GM12878 (cell line): ENCODE data around the gene PDGFB. TPM values are rescaled to one million over a fixed set of nuclear protein-coding genes. Genes with fewer than 3 reads are reported as not detected.

Experiments used
- ATAC-seq: fragments of 200-7000 bp; cut with Tn5 transposase; 3 replicates; pipeline ENCODE4 v1.9.1; 2020; ENCODE audit warnings: mild to moderate bottlenecking, moderate library complexity
- BruUV-seq: library from RNA; stranded (reverse); fragments of 400-500 nt; replicated peaks from 2 replicates; lab custom pipeline; 2021; lab: Mats Ljungman, UMichigan
- CTCF ChIA-PET: fragments of 300-600 bp; sonication (Branson Sonifier 250); formaldehyde crosslinking; extraction: SDS; loops from one replicate; lab custom pipeline; 2021; ENCODE audit warnings: inconsistent platforms; lab: Yijun Ruan, JAX
- POLR2A ChIA-PET: fragments of 350-600 bp; formaldehyde crosslinking; extraction: SDS; loops from one replicate; lab custom pipeline; 2021; ENCODE audit warnings: inconsistent platforms; lab: Charles Lee
- RAD21 ChIA-PET: fragments of 300-600 bp; sonication (Branson Sonifier 250); formaldehyde crosslinking; loops from one replicate; lab custom pipeline; 2023; ENCODE audit warnings: antibody characterized with exemption; ENCODE audit not compliant: unreplicated experiment; lab: Charles Lee
- SMC1A ChIA-PET: fragments of 300-600 bp; sonication (Branson Sonifier 250); formaldehyde crosslinking; loops from one replicate; lab custom pipeline; 2023; ENCODE audit not compliant: unreplicated experiment, uncharacterized antibody; lab: Charles Lee
- DNase-seq: peaks from one replicate; pipeline ENCODE4 v3.0.0-alpha.2; 2011; ENCODE audit warnings: low read depth, low spot score
- FAIRE-seq: peaks from 3 replicates; lab custom pipeline; 2011; peaks lifted over from hg19 to GRCh38; lab: Jason Lieb, UNC
- H2AFZ ChIP-seq: 2 replicates; pipeline ENCODE4 v1.6.0; 2011; ENCODE audit warnings: low read depth, low read length, control low read depth; ENCODE audit not compliant: control insufficient read depth
- H3K27ac ChIP-seq: 2 replicates; pipeline ENCODE4 v1.5.1; 2011; ENCODE audit warnings: control low read depth; ENCODE audit not compliant: control insufficient read depth, insufficient read depth
- H3K27me3 ChIP-seq, 2 experiments: replicated peaks in 1 of 2; 2 replicates each; pipeline versions ENCODE4 v1.6.0 to v1.6.1; 2011; ENCODE audit warnings: low read length in 1 of 2; ENCODE audit not compliant: control insufficient read depth in 2 of 2, insufficient read depth in 2 of 2
- H3K36me3 ChIP-seq, 2 experiments: 2 replicates each; pipeline ENCODE4 v1.5.1; 2011; ENCODE audit warnings: low read length in 1 of 2; ENCODE audit not compliant: control insufficient read depth in 2 of 2, insufficient read depth in 2 of 2
- H3K4me1 ChIP-seq: 2 replicates; pipeline ENCODE4 v1.6.1; 2011; ENCODE audit warnings: mild to moderate bottlenecking, low read length, moderate library complexity, mixed read lengths; ENCODE audit not compliant: control insufficient read depth, insufficient read depth
- H3K4me2 ChIP-seq: 2 replicates; pipeline ENCODE4 v1.6.0; 2011; ENCODE audit warnings: control low read depth; ENCODE audit not compliant: control insufficient read depth, insufficient read depth
- H3K4me3 ChIP-seq: fragments of 200-600 bp; sonication (generic); 2 replicates; pipeline ENCODE4 v1.5.1; 2016
- H3K79me2 ChIP-seq: 2 replicates; pipeline ENCODE4 v1.6.0; 2011; ENCODE audit warnings: low read length; ENCODE audit not compliant: control insufficient read depth, insufficient read depth
- H3K9ac ChIP-seq: 2 replicates; pipeline ENCODE4 v1.8.0; 2011; ENCODE audit warnings: low read length, control low read depth, mixed read lengths; ENCODE audit not compliant: control insufficient read depth, insufficient read depth
- H3K9me3 ChIP-seq: replicated peaks from 3 replicates; pipeline ENCODE4 v1.5.1; 2011; ENCODE audit warnings: mild to moderate bottlenecking, low read length; ENCODE audit not compliant: control insufficient read depth, insufficient read depth
- H4K20me1 ChIP-seq: 2 replicates; pipeline ENCODE4 v1.6.0; 2011; ENCODE audit not compliant: control insufficient read depth, insufficient read depth
- CREB1 ChIP-seq: IDR thresholded peaks from 2 replicates; pipeline ENCODE4 v1.6.1; 2012; ENCODE audit warnings: low read depth, mild to moderate bottlenecking, inconsistent platforms
- CTCF ChIP-seq, 3 experiments: IDR thresholded peaks in 2 of 3; conservative IDR thresholded peaks in 1 of 3; 2 replicates each; pipeline ENCODE4 v1.5.1; 2011; ENCODE audit warnings: low read depth in 3 of 3, low read length in 3 of 3, mild to moderate bottlenecking in 3 of 3, control low read depth in 2 of 3, moderate library complexity in 2 of 3, inconsistent platforms in 1 of 3, mixed read lengths in 1 of 3; ENCODE audit not compliant: control insufficient read depth in 2 of 3, insufficient read depth in 1 of 3; ENCODE audit errors: extremely low read depth in 1 of 3
- EGR1 ChIP-seq, 2 experiments: IDR thresholded peaks; 1 replicate in 1 of 2; 2 replicates in 1 of 2; pipeline ENCODE4 v1.6.1; 2011 to 2012; ENCODE audit warnings: low read depth in 2 of 2, low read length in 2 of 2, borderline replicate concordance in 1 of 2, mild to moderate bottlenecking in 1 of 2, moderate library complexity in 1 of 2
- HCFC1 ChIP-seq: fragments of 150-350 bp; IDR thresholded peaks from 2 replicates; pipeline ENCODE4 v1.6.1; 2014; ENCODE audit warnings: low read length
- POU2F2 ChIP-seq: IDR thresholded peaks from 3 replicates; pipeline ENCODE4 v1.6.1; 2011; ENCODE audit warnings: low read depth, mild to moderate bottlenecking, low read length, borderline replicate concordance
- RAD21 ChIP-seq: IDR thresholded peaks from 2 replicates; pipeline ENCODE4 v1.6.1; 2011; ENCODE audit warnings: mild to moderate bottlenecking, low read depth, low read length, moderate library complexity; ENCODE audit not compliant: insufficient read depth
- RELB ChIP-seq: fragments of 450-650 bp; IDR thresholded peaks from 2 replicates; pipeline ENCODE4 v1.6.1; 2017; ENCODE audit warnings: low read depth, mild to moderate bottlenecking, moderate library complexity
- ZBED1 ChIP-seq: IDR thresholded peaks from 2 replicates; pipeline ENCODE4 v1.6.1; 2016; ENCODE audit warnings: borderline replicate concordance
- ZSCAN29 ChIP-seq: fragments of 450-650 bp; IDR thresholded peaks from 2 replicates; pipeline ENCODE4 v1.6.1; 2017; ENCODE audit warnings: mild to moderate bottlenecking, moderate library complexity
- WGBS: methylation state at CpG from one replicate; pipeline ENCODE4 v1.1.6; 2016; ENCODE audit warnings: low lambda C conversion rate; ENCODE audit not compliant: insufficient replicate concordance, insufficient coverage; ENCODE audit errors: missing lambda C conversion rate; 5-methylcytosine and 5-hydroxymethylcytosine counted together
- in situ Hi-C: fragments of 300-500 bp; cut with MboI; formaldehyde crosslinking; loops from 9 replicates; pipeline ENCODE4 v1.14.3; 2018; ENCODE audit warnings: mixed read lengths
- intact Hi-C: fragments of 100-400 bp; cut with micrococcal nuclease; formaldehyde crosslinking; loops from one replicate; pipeline ENCODE4 v1.14.2; 2022; ENCODE audit not compliant: unreplicated experiment
- polyA plus RNA-seq, 11 experiments: library from polyadenylated mRNA; depleted of rRNA in 4 of 11; unstranded in 6 of 11; stranded (reverse) in 5 of 11; fragments of >200 nt; fragmentation: Nextera tagmentation in 4 of 11; fragmentation: Illumina TruSeq in 1 of 11; extraction: Ambion mirVana in 4 of 11; extraction: Trizol in 1 of 11; gene quantifications; 1 replicate in 1 of 11; 2 replicates in 10 of 11; pipeline versions ENCODE4 v1.2.1 to v1.2.3, GENCODE V29; 2011 to 2016; ENCODE audit warnings: inconsistent platforms in 2 of 11, missing spikeins in 2 of 11, low read depth in 1 of 11
- total RNA-seq, 4 experiments: library from RNA; depleted of rRNA in 3 of 4; stranded (reverse); fragments of >200 nt in 3 of 4; fragmentation: Illumina TruSeq in 1 of 4; extraction: Trizol in 1 of 4; gene quantifications; 2 replicates each; pipeline versions ENCODE4 v1.2.1 to v1.2.3, GENCODE V29; 2013 to 2021

PDGFB gene
- total and polyA plus RNA-seq, 10 of the 15 experiments (the other 5 are each of a cell fraction or from before 2014, with no cell fraction given) = 0.13 to 1.1 (median 0.56) TPM; not detected in 1

- ChIA-PET POLR2A (no interaction called here), CTCF (no interaction called here), SMC1A (no interaction called here), RAD21 (interaction anchor here (1.6 kb wide), 1 partner anchor 50 kb away, joined by 4 read pairs; no protein-coding TSS in a partner anchor)
- Histone ChIP-seq H3K4me3 (no peak overlapping the region), H4K20me1 (no peaks in the 10 kb centered on the region), H3K27ac (no peak overlapping the region), H2AFZ (no peak overlapping the region), H3K9ac (no peak overlapping the region), H3K9me3 (no peaks in the 10 kb centered on the region; the same call in 2 of the 3 replicates), H3K27me3 (no peaks in the 10 kb centered on the region), H3K79me2 (no peaks in the 10 kb centered on the region), H3K36me3 (no peaks in the 10 kb centered on the region), H3K4me2 (no peak overlapping the region), H3K4me1 (peaks cover 36% of the 10 kb centered on the region)
- BruUV-seq = no TSS peak
- intact Hi-C loops = no loop called here
- ATAC-seq (no peak), DNase-seq (no peak), FAIRE-seq (no peak)
- TF ChIP-seq EGR1 (IDR thresholded peaks at IDR 0.05; ENCODE audit: borderline replicate concordance in 1 of 2, low read depth in 2 of 2, low read length in 2 of 2) = no peak
- TF ChIP-seq CREB1 = no peak
- TF ChIP-seq CTCF (IDR thresholded peaks at IDR 0.05 in 2 of 3, conservative IDR thresholded peaks at IDR 0.05 in 1 of 3; ENCODE audit: control insufficient read depth in 2 of 3, extremely low read depth in 1 of 3, insufficient read depth in 1 of 3, low read depth in 3 of 3, low read length in 3 of 3) = no peak
- no peak for TF ChIP-seq ZSCAN29
- no peak for TF ChIP-seq ZBED1
- TF ChIP-seq POU2F2 = no peak
- no peak for TF ChIP-seq HCFC1
- TF ChIP-seq RAD21 = no peak
- TF ChIP-seq RELB = no peak
- 95% methylated on average over 11 of the region's 11 CpGs for WGBS
- in situ Hi-C loops = no loop called here
Observed at GRCh38 chr22:39256186-39256552, 11.4 kb upstream of the PDGFB start.
